ENCODE data around the gene DFFA.

DFFA gene

DNA sequence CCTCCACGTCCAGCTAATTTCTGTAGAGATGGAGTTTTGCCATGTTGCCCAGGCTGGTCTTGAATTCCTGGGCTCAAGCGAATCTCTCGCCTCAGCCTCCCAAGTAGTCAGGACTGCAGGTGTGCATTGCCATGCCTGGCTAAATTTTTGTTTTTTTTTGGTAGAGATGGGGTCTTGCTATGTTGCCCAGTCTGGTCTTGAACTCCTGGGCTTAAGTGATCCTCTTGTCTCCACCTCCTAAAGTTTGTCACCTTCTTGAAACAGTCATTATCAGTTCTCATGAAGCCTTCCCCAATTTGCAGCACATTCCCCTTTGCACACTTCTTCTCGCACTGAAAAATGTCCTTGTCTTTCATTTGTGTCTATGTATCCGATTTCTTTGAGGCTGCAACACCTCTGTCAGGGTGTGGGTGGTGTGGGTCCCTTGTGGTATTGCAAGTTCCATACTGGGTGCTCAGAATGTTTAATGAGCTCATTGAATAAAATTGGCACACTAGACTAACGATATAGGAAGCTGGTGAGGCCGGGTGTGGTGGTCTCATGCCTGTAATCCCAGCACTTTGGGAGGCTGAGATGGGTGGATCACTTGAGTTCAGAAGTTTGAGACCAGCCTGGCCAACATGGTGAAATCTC lies 25.4 kb downstream of the DFFA start:
- Histone ChIP-seq H3K36me3 (no peaks in the 10 kb centered on the region), H3K27me3 (no peaks in the 10 kb centered on the region), H3K4me3 (ENCODE audit: low read depth, low read length) (no peak overlapping the region), H3K9me3 (no peaks in the 10 kb centered on the region), H3K4me1 (no peaks in the 10 kb centered on the region)
- DNase-seq: no peak
- TF ChIP-seq, protein P1, sequence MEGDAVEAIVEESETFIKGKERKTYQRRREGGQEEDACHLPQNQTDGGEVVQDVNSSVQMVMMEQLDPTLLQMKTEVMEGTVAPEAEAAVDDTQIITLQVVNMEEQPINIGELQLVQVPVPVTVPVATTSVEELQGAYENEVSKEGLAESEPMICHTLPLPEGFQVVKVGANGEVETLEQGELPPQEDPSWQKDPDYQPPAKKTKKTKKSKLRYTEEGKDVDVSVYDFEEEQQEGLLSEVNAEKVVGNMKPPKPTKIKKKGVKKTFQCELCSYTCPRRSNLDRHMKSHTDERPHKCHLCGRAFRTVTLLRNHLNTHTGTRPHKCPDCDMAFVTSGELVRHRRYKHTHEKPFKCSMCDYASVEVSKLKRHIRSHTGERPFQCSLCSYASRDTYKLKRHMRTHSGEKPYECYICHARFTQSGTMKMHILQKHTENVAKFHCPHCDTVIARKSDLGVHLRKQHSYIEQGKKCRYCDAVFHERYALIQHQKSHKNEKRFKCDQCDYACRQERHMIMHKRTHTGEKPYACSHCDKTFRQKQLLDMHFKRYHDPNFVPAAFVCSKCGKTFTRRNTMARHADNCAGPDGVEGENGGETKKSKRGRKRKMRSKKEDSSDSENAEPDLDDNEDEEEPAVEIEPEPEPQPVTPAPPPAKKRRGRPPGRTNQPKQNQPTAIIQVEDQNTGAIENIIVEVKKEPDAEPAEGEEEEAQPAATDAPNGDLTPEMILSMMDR (IDR thresholded peaks at IDR 0.05; ENCODE audit: low read depth, low read length): no peak

DNA sequence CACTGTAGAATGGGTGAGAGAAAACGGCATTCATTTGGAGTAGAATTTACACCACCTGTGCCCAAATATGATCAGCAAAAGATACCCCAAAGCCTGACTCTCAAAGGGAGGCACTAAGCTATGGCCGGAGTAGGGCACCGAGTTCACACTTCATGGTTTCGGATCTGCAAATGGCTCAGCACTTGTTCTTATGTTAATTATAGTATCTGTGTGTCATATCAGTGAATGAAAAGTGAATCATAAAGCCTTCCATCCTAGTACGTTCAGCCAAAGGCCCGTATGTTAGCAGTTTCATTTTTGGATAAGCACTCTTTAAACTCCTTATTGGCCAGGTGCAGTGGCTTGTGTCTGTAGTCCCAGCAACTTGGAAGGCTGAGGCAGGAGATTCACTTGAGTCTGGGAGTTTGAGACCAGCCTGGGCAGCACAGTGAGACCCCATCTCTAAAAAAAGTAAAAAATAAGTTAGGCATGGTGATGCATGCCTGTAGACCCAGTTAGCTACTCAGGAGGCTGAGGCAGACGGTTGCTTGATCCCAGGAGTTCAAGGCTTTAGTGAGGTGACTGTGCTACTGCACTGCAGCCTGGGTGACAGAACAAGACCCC lies 27.4 kb downstream of the DFFA start:
- Histone ChIP-seq H3K9me3 (no peaks in the 10 kb centered on the region), H3K4me1 (no peaks in the 10 kb centered on the region), H3K27me3 (no peaks in the 10 kb centered on the region), H3K36me3 (no peaks in the 10 kb centered on the region), H3K4me3 (ENCODE audit: low read depth, low read length) (no peak overlapping the region)
- TF ChIP-seq, protein P1 (IDR thresholded peaks at IDR 0.05; ENCODE audit: low read depth, low read length): no peak
- DNase-seq: no peak

DNA sequence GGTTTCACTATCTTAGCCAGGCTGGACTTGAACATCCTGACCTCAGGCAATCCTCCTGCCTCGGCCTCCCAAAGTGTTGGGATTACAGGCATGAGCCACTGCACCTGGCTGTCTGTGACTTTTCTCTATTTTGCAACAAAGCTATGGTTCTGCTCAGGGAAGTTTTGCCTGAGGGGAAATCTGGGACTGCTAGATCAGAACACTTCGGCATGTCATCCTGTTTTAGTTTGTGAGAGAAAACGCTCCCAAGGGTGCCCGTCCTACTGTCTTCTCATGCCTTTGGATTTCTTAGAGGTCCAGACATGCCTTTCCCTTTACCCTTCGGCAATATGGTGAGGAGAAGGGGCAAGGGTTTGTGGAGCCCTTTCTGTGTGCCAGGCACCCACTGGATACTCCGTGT lies 28.1 kb downstream of the DFFA start:
- Histone ChIP-seq H3K4me1 (no peaks in the 10 kb centered on the region), H3K36me3 (no peaks in the 10 kb centered on the region), H3K27me3 (no peaks in the 10 kb centered on the region), H3K4me3 (ENCODE audit: low read depth, low read length) (no peak overlapping the region), H3K9me3 (no peaks in the 10 kb centered on the region)
- no peak for DNase-seq
- TF ChIP-seq, protein P1 (IDR thresholded peaks at IDR 0.05; ENCODE audit: low read depth, low read length): no peak

DNA sequence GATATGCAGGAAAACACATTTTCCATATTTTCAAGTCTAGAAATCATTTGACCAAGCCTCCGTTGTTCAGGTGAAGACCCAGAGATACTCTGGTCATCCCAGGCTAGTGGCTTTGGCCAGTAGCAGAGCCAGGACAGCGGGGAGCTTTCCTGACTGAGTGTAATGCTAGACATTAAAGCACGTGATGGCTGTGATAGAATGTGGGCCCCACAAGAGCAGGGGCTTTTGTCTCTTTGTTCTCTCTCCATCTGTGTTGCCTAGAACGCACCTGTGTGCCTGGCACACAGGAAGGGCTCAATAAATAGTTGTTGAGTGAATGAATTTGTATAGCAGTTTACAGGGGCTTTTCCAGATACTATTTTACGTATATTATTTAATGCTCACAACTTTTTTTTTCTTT lies 31.5 kb downstream of the DFFA start:
- Histone ChIP-seq H3K4me1 (no peaks in the 10 kb centered on the region), H3K9me3 (no peaks in the 10 kb centered on the region), H3K36me3 (no peaks in the 10 kb centered on the region), H3K4me3 (ENCODE audit: low read depth, low read length) (no peak overlapping the region), H3K27me3 (no peaks in the 10 kb centered on the region)
- DNase-seq: no peak
- TF ChIP-seq, protein P1 (IDR thresholded peaks at IDR 0.05; ENCODE audit: low read depth, low read length): no peak

DNA sequence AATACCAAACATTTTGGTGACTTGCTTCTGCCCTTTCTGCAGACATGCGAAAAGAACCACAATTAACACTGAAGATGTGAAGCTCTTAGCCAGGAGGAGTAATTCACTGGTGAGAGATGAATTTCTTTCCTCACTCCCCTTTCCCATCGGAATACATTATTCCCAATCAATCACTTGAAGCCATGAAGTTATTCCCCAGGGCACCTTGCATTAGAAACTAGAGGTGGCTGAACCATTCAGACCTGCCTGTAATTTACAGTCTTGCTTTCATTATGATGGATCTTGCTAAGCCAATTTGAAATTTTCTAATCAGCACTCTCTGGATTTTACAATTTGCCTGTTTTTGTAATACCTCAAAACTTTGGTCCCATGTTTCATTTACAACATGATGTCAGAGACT lies 32.0 kb downstream of the DFFA start:
- no peak overlapping the region for H3K4me3 ChIP-seq (ENCODE audit: low read depth, low read length)
- H3K27me3 ChIP-seq: no peaks in the 10 kb centered on the region
- TF ChIP-seq, protein P1 (IDR thresholded peaks at IDR 0.05; ENCODE audit: low read depth, low read length): no peak
- no peaks in the 10 kb centered on the region for H3K4me1 ChIP-seq
- no peaks in the 10 kb centered on the region for H3K36me3 ChIP-seq
- no peak for DNase-seq
- no peaks in the 10 kb centered on the region for H3K9me3 ChIP-seq

DNA sequence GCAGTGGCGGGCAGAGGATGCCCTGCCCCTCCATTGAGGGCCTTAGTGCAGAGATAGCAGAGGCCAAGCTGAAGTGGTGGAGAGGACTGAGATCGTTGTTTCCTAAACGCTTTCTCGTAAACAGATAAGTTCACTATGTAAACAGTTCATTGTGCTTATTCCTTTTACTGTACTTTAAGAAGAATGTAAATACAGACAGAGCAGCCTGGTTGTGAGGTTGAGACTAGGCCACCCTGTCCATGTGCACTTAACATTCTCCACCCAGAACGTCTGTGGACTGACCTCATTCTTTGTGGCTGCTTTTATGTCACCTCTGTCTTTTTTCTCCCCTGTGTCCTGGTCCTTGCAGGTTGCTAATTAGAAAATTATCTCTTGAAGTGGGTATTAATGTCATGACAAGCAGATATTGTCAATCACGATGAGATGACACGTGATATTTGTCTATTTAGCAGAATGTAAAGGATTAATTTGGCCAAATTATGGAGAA lies 33.6 kb downstream of the DFFA start:
- no peaks in the 10 kb centered on the region for H3K9me3 ChIP-seq
- no peaks in the 10 kb centered on the region for H3K27me3 ChIP-seq
- H3K36me3 ChIP-seq: no peaks in the 10 kb centered on the region
- H3K4me3 ChIP-seq (ENCODE audit: low read depth, low read length): no peak overlapping the region
- no peaks in the 10 kb centered on the region for H3K4me1 ChIP-seq
- TF ChIP-seq, protein P1 (IDR thresholded peaks at IDR 0.05; ENCODE audit: low read depth, low read length): no peak
- no peak for DNase-seq

All from BE2C (cell line).